Sciatic nerve (tissue), 2 donors: ENCODE data around the gene ZNF730. TPM values are rescaled to one million over a fixed set of nuclear protein-coding genes. Genes with fewer than 3 reads are reported as not detected.
"Not testable (repeated sequence)": the region's sequence is repeated elsewhere in the genome, so short reads cannot be mapped to it uniquely, and the experiment has no call there.

Experiments used
- ATAC-seq: fragments of 200-7000 bp; cut with Tn5 transposase; one replicate; pipeline ENCODE4 v1.9.1; 2020; ENCODE audit warnings: mild to moderate bottlenecking, moderate library complexity
- DNase-seq: peaks from one replicate; pipeline ENCODE4 v3.0.0-alpha.2; 2020; ENCODE audit warnings: low spot score
- intact Hi-C: fragments of 100-400 bp; cut with DNase I; formaldehyde crosslinking; loops from one replicate; pipeline ENCODE4 v1.14.2; 2022
- total RNA-seq: library from RNA; stranded (reverse); fragmentation: NEBNext Ultra II Directional; extraction: Animal tissue kit (Norgen Biotek cat#: 25700); gene quantifications from one replicate; pipeline ENCODE4 v1.2.1, GENCODE V29; 2021
- donor health status: DM: no; HTN: no; CAD: no.
- donor health status: DM: no; HTN: no; CAD: no.

ZNF730 gene
- total RNA-seq = 1.8 TPM

DNA sequence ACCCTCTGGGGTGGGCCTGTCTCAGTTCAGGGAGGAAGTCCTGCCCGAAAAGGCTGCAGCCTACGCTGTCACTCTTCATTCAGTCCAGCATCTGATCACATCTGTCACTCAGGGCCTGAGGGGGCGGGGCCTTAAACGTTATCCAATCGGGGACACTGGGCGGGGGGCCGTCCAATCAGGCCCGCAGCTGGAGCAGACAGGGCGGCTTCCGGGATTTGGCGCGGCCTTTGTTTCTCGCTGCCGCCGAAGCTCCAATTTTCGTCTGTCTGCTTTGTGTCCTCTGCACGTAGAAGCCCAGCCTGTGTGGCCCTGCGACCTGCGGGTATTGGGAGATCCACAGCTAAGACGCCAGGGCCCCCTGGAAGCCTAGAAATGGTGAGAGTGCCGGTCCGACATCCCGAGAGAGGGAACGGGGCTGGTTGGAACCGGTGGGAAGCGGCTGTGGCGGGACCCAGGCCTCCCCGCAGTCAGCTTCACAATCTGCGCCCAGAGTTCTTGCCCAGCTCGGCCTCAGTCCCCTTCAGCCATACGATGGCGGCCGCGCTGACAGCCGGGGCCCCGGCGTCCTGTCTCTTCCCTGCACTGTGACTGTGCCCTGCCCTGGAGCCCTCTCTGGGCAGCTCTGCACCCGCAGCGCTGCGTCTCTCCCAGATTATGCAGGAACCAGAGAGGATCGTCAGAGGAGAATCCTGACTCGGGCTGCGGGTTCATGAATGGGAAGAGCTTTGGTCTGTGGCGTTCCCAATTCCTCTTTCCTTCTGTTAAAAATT lies at the start of gene ZNF730:
Gene ZNF730 (plus strand): TSS at position 224 of the 770 bp plus-strand sequence. CDS start 149 bp downstream, at position 373.
- intact Hi-C loops = no loop called here
- ATAC-seq (peak; percentile 95), DNase-seq (peak; percentile 78)

DNA sequence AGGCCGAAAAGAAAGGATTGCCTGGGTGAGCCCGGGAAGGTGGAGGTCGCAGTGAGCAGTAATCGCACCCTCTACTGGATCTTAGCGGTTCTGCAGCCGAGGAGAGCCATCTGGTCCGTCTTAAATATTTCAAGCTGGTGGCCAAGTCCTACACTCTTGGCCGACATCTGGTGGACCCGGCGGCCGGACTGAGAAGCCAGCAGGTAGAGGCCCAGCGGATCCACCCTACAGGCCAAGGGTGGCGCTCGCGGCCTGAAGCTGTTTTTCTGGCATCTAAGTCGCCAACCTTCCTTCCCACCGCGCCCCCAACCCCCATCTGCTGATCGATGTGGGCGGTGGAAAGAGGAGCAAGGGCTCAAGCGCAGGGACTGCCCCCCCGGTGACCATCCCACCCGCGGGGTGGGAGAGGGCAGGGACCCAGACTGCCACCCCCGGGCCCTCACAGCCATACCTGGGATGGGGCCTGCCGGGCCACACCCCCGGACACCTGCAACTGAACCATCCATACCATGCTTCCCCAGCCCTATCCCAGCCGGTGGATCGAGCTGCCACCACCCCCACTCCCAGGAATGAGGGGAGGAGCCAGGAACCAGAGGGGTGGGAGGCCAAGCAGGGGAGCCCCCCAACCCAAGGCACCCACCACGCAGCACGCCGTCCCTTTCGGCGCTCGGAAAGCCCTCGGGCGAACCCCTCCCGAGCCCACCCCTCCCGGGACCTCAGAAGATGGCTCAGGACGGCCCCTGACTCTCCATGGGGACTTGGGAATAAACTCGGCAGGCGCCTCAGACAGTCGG lies 46.3 kb upstream of the ZNF730 start:
- intact Hi-C loops = no loop called here
- DNase-seq (peak; percentile 58), ATAC-seq (peak; percentile 51)

- peak; percentile 69 for ATAC-seq
- peak; percentile 55 for DNase-seq
Measured at GRCh38 chr19:23071147-23071511, 45.7 kb upstream of the ZNF730 start.

DNA sequence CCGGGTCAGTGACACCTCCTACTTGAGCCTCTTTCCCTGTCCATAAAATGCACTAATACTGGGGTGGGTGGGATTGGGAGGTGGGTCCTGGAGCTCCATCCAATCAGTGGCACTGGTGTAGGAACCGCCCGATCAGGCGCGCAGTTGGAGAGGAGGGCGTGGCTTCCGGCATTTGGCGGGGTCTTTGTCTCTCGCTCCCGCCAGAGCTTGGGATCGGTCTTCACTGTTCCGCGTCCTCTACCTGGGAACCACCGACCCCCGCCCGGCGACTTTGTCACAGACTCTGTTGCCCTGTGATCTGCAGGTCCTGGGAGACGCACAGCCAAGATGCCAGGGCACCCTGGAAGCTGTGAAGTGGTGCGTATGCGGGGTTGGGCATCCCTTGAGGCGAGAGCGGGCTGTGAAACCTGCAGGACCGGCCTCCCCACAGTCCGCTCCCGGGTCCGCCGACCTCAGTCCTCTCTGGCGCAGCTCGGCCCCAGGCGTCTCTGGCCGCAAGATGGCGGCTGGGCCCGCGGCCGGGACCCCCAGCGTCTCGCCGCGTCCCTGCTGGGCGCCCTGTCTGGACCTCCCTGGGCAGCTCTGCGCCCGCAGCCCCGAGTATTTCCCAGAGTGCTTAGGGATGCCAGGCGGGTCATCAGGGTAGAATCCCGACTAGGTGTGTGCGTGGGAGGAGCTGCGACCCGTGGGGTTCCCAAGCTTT lies 41.6 kb upstream of the ZNF730 start:
- DNase-seq (peak; percentile 65), ATAC-seq (peak; percentile 87)
- intact Hi-C loops = no loop called here

More at GRCh38 chr19:23071147-23071511, 45.7 kb upstream of the ZNF730 start:
- intact Hi-C loops = no loop called here

GRCh38 chr19:23077776-23078175 lies 39.0 kb upstream of the ZNF730 start:
- DNase-seq, ATAC-seq, intact Hi-C loops: not testable (repeated sequence)

DNA sequence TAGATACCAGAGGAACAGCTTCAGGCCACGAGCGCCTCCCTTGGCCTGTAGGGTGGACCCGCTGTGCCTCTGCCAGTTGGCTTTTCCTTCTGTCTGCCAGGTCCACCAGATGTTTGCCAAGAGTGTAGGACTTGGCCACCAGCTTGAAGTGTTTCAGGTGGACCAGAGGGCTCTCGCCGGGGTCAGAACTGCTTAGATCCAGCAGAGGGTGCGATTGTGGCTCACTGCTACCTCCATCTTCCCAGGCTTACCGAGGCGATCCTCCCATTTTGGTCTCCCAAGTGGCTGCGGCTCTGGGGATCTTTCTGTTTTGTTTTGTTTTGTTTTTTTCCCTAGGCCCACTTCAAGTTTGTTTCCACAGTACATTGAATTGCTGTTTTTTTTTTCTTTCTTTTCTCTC lies 23.0 kb upstream of the ZNF730 start:
- intact Hi-C loops = no loop called here
- ATAC-seq = no peak
- no peak for DNase-seq

DNA sequence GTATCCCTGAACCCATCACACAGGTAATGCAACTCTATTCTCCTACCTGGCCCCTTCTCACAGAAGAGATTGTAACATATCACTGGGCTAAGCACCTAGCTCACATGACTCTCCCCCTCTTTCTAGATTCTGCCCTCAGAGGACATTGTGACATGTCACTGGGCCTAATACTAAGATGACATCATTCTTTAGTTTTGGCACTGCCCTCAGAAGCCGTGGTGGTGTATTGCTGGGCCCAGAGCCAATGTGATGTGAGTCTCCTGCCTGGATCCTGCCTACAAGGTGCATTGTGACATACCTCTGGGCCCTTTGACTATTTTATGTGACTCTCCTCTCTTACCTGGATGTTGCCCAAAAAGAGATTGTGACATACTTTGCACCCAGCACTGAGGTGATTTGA lies 21.4 kb upstream of the ZNF730 start:
- intact Hi-C loops = no loop called here
- ATAC-seq = no peak
- no peak for DNase-seq

GRCh38 chr19:23098286-23098685 lies 18.5 kb upstream of the ZNF730 start:
- intact Hi-C loops = no loop called here
- ATAC-seq = no peak

GRCh38 chr19:23098988-23099387 lies 17.8 kb upstream of the ZNF730 start:
- ATAC-seq = no peak
- no peak for DNase-seq
- intact Hi-C loops = no loop called here

More at GRCh38 chr19:23098286-23098685, 18.5 kb upstream of the ZNF730 start:
- no peak for DNase-seq

- DNase-seq = no peak
- intact Hi-C loops = no loop called here
- no peak for ATAC-seq
Measured at GRCh38 chr19:23099966-23100365, 16.9 kb upstream of the ZNF730 start.

DNA sequence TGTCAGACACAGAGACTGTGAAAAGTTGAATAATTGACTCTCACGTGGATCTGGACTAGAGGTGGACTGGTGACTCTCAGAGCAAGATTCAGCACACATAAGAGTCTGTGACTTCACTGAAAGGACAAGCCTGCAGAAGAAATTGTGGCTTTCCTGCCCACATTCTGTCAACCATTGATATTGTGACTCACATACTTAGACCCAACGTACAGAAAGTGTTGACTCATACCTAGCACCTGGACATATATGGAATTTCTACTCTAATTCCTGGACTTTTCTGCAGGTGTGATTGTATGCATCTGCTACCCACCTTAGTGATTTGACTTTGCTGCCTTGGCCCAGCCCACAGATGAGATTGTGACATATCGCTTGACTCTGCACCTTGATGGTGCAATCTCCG lies 15.6 kb upstream of the ZNF730 start:
- DNase-seq = no peak
- ATAC-seq = no peak
- intact Hi-C loops = no loop called here

GRCh38 chr19:23118400-23118799 lies 1.6 kb downstream of the ZNF730 start:
- DNase-seq = no peak
- intact Hi-C loops = no loop called here
- no peak for ATAC-seq

DNA sequence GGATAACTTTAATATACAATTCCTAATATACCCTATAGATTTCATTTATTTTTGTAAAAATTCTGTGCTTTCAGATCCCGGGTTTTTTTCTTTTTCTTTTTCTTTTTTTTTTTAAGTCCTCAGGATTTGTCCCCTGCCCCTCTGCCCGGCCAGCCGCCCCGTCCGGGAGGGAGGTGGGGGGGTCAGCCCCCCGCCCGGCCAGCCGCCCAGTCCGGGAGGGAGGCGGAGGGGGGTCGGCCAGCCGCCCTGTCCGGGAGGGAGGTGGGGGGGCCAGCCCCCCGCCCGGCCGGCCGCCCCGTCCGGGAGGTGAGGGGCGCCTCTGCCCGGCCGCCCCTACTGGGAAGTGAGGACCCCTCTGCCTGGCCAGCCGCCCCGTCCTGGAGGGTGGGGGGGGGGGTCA lies 17.4 kb downstream of the ZNF730 start:
- ATAC-seq, DNase-seq, intact Hi-C loops: not testable (repeated sequence)

DNA sequence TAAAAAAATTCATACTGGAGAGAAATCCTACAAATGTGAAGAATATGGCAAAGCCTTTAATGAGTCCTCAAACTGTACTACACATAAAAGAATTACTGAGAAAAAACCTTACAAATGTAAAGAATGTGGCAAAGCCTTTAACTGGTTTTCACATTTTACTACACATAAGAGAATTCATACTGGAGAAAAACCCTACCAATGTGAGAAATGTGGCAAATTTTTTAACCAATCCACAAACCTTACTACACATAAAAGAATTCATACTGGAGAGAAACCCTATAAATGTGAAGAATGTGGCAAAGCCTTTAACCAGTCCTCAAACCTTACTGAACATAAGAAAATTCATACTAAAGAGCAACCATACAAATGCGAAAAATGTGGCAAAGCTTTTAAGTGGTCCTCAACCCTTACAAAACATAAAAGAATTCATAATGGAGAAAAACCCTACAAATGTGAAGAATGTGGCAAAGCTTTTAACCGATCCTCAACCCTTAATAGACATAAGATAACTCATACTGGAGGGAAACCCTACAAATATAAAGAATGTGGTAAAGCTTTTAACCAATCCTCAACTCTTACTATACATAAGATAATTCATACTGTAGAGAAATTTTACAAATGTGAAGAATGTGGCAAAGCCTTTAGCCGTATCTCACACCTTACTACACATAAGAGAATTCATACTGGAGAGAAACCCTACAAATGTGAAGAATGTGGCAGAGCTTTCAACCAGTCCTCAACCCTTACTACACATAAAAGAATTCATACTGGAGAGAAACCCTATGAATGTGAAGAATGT lies 29.0 kb downstream of the ZNF730 start:
- intact Hi-C loops = no loop called here
- no peak for DNase-seq
- ATAC-seq = no peak

GRCh38 chr19:23160766-23161165 lies 43.9 kb downstream of the ZNF730 start:
- DNase-seq = no peak
- ATAC-seq = no peak
- intact Hi-C loops = no loop called here

DNA sequence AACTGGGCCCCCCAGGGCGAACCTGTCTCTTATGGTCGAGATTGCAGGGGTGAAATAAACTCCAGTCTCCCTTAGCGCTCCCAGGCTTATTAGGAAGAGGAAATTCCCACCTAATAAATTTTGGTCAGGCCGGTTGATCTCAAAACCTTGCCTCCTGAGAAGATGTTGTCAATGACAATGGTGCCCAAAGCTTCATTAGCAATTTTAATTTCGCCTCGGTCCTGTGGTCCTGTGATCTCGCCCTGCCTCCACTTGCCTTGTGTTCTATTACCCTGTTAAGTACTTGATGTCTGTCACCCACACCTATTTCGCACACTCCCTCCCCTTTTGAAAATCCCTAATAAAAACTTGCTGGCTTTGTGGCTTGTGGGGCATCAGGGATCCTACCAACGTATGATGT lies 51.5 kb downstream of the ZNF730 start:
- DNase-seq, intact Hi-C loops, ATAC-seq: not testable (repeated sequence)

DNA sequence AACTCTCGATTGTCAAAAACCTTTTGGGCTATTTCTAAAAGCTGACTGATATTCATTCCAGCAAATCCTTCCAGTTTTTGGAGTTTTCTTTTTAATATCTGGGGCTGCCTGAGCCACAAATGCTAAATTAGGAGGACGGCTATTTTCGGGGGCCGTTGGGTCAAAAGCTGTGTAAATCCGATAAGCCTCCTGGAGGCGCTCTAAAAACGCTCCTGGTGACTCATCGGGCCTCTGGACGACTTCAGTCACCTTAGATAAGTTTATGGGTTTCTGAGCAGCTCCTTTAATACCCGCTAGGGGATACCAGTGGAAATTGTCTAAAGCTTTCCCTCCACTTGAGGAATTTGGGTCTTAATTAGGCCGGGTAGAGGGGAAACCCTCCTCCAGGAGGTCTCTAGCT lies 66.4 kb downstream of the ZNF730 start:
- no peak for DNase-seq
- intact Hi-C loops = no loop called here
- ATAC-seq = no peak

DNA sequence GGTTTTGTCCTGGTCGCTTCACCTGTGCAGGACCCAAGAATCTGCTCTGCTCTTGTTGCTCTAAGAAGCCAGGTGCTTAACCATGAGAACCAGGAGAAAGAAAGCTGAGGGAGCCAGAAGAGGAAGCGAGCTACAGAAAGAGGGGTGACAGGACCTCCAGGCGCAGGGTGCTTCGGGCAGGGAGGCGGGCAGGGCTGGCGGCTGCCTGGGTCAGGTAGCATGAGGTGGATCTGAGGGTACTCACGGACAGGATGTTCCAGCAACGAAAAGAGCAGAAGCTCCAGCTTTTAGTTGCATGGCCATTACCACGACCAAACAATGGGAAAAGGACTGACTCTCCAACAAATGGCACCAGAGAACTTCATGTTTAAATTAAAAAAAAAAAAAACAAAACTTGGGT lies 73.5 kb downstream of the ZNF730 start:
- ATAC-seq (no peak), DNase-seq (no peak)
- intact Hi-C loops = no loop called here
